Ureter (tissue), 1 donor: Measurements from ENCODE around the gene BABAM2. TPM values are rescaled to one million over a fixed set of nuclear protein-coding genes. Genes with fewer than 3 reads are reported as not detected.
A peak's percentile ranks its signal among the peaks of the same experiment; 100 is the strongest.
"Not testable (repeated sequence)": the region's sequence is repeated elsewhere in the genome, so short reads cannot be mapped to it uniquely, and the experiment has no call there.

Experiments used
- DNase-seq: peaks from one replicate; pipeline ENCODE4 v3.0.0-alpha.2; 2020; ENCODE audit warnings: low spot score
- total RNA-seq: library from RNA; stranded (reverse); gene quantifications from one replicate; pipeline ENCODE4 v1.2.4, GENCODE V29; 2023
- donor health status: DM: yes; HTN: yes; CAD: no.

The BABAM2 gene
- total RNA-seq, 1 donor from 2014 or later: 76.3 TPM

DNA sequence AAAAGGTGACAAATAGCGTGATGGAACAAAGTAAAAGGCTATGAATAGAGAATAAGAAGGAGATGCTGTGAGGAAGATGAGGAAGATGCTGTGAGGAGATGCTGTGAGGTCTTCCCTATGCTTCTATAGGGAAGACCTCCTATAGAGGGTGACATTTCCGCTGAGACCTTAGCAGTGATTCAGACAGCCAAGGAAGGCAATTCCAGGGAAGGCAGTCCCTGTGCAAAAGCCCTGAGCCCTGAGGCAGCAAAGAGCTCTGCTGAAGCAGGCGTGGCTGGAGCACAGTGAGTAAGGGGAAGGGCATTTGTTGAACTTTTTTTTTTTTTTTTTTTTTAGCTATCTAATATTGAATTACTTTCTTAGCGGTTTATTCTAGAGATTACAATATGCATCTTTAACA lies 359.5 kb downstream of the BABAM2 start:
- no peak for DNase-seq

DNA sequence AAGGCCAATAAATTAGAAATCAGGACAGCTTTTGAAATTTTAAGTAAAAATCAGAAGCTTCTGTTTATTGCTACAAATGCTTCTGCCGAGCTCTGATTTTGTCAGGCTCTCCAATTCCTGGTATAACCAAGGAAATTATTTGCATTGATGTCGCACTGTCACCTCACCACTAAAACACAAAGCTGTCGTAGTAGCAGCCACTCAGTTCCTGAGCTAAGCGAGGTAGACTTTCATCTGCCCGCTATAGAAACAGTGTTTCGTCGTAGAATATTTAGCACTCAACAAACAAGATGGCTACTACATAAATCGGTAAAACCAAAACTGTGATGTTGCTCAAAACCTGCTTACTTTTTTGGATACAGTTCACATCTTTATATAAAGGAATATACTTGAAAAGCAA lies 360.8 kb downstream of the BABAM2 start:
- DNase-seq: no peak

DNA sequence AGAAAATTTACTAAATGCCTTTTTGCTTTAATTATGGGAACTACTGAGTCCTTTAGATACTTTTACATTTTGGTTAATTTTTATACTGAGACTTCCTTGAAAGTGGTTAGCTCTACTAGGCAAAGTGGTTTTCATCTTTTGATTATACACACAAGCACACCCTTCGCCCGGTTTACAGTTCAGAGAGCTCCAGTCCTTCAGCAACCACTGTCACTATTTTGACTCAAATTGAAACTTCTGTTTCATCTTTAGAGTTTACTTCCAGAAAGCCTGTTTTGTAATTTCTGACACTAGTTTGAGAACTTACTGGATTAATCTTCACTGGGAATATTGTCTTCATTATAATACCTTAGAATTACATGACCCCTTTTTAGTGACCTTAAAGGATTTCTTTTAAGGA lies 361.8 kb downstream of the BABAM2 start:
- no peak for DNase-seq

DNA sequence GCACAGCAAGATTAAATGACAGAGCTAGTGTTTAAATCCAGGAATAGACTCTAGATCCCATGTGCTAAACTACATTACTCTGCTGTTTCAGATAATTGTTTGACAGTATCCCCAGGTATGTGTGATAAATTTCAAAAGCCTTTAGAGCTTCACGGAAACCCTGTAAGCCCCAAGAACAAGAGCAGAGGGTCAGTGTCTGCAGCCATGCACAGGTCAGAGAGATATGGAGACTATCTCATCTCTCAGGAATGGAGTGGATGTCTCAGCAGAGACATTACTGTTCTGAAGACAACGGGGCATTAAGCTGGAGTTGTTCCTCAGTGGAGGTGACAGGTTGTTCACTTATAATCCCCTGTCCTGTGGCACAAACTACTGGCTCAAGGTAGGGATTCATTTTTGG lies 363.0 kb downstream of the BABAM2 start:
- no peak for DNase-seq

DNA sequence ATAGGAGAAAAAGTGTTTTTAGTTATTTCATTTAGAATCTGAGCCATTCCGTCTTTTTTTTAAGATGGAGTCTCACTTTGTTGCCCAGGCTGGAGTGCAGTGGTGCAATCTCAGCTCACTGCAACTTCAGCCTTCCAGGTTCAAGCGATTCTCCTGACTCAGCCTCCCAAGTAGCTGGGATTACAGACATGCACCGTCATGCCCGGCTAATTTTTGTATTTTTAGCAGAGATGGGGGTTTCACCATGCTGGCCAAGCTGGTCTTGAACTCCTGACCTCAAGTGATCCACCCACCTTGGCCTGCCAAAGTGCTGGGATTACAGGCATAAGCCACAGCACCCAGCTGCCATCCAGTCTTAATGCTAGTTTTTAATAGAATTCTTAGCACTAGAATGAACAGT lies 364.7 kb downstream of the BABAM2 start:
- not testable (repeated sequence) for DNase-seq

DNA sequence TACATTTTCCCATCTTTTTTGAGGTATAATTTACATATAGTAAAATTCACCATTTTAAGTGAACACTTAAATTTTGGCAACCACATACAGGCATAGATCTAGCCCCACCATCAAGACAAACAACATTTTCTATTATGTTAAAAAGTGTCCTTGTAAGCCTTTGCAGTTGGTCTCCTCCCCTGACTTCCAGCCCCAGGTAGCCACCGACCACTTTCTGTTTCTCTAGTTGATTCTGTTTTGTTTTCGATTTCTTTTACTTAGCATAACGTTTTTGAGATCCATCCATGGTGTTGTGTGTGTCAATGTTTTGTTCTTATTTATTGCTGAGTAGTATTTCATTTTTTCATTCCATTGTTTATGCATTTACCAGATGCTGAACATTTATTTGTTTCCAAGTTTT lies 366.7 kb downstream of the BABAM2 start:
- DNase-seq: no peak

DNA sequence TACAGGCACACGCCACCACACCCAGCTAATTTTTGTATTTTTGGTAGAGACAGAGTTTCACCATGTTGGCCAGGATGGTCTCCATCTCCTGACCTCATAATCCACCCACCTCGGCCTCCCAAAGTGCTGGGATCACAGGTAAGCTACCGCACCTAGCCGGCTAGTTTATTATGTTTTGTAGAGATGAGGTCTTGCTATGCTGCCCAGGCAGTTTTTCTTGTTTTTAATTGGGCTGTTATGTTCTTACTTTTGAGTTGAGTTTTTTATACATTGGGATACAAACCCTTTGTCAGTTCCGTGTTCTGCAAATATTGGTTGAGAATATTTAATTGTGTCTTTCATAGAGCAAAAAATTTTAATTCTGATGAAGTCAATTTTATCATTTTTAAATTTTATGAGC lies 368.7 kb downstream of the BABAM2 start:
- not testable (repeated sequence) for DNase-seq

DNA sequence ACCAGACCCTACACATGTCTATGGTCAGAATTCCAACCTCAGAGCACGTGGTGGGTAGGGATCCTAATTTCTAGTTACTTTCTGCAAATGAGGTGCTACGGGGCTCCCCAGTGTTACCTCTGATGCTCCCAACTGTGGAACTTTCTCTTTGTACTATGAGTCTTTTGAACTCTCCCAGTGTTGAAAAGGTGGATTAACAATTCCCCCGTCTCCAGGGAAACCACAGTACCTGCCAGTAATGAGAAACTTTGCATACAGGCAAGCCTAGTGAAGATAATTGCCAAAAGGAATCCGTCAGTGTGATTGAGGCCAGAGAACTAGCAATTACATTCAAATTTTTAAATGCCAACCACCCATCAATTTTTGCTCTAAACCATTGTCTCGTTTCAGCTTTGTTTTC lies 373.2 kb downstream of the BABAM2 start:
- no peak for DNase-seq

DNA sequence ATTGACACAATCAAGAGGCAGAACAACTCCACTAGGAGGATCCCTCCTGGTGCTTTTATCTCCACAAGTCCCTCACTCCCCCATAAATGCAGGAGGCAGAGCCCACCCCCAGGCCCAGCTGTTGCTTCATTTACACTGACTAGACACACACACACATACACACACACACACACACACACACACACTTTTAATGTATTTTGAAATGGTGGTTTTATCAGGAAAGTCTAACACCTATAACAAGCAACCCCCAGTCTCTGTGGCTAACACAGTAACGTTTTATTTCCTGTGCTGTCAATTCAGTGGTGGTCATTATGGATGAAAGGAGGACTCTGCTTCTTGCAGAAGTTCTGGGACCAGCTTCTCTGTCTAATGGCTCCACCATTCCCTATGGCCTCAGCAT lies 376.8 kb downstream of the BABAM2 start:
- DNase-seq: no peak

DNA sequence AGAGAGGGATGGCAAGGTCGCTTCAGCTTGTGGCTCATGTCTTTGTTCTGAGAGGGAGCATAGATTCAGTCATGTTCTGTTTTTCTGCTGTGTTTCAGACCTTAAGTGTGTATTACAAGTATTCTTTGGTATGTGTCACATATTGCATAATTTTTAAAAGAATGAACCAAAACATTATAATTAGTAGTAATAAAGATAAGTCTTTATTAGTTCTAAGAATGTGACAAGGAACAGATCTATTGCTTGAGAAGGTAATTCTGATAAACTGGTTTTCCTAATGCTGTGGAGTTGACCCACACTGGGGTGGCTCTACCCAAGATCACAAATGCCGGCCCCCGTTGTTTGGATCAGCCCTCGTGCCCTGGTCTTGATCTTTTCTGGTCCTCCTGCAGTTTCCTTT lies 377.9 kb downstream of the BABAM2 start:
- no peak for DNase-seq

DNA sequence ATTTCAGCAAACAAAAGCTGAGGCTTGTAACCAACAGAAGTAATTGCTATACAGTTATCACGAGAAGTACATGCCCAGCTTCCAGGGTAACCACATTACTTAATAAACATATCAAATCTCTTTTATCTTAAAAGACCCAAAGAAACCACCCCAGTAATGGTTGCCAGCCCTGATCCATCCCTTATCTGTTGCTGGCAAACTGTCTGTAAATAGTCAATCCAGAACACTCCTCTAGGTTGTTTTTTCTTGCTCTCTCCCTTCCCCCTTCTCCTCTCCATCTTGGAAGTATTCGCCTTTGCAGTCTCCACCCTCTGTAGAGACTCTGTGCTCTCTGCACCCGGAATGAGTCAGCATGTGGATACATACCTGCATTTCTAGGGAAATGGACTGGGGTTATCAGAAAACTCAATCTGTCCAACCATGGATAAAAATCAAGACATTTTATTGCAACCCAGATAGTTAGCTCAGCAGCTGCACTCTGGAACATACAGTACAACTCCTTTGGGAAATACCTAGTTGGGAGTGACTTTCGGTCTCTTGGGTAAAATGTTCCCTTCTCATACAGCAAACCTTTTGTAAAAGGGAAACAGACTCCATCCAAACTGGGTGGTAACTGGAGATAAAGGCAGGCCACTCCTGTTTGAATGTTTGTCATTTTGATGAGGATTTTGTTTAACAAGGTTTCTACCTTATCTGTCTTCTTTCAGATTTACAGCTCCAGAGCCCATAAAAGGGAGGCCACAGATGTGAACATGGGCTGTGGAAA lies 378.7 kb downstream of the BABAM2 start:
- DNase-seq: no peak

DNA sequence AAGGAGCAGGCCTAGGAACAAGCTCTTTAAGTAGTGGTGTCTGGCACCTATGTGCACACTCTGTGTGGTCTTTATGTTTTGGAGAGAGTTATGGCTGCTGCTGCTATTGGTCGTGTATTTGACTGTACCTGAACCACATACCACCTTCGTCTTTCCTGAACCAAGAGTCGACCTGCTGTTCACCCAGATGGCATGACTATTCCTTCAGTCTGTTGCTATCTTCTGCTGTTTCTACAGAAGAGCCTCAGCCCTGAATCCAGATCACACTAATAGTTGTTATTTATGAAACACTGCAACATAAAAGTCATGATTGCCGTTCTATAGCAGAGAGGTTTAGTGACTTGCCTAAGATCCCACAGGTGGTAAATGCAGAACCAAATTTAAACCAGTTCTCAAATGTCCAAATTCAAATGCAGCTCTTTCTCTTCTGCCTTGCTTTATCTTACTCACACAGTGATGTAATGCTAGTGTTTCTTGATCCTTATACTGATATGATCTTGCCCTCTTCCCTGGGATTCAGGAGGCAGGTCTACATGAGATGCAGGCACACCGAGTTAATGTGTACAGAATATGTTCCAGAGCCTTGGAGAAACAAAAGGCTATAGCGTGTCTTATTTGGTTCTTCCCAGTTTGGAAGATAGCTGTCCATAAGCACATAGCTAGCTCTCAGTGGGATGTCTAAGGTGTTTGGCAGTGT lies 380.1 kb downstream of the BABAM2 start:
- DNase-seq: no peak

DNA sequence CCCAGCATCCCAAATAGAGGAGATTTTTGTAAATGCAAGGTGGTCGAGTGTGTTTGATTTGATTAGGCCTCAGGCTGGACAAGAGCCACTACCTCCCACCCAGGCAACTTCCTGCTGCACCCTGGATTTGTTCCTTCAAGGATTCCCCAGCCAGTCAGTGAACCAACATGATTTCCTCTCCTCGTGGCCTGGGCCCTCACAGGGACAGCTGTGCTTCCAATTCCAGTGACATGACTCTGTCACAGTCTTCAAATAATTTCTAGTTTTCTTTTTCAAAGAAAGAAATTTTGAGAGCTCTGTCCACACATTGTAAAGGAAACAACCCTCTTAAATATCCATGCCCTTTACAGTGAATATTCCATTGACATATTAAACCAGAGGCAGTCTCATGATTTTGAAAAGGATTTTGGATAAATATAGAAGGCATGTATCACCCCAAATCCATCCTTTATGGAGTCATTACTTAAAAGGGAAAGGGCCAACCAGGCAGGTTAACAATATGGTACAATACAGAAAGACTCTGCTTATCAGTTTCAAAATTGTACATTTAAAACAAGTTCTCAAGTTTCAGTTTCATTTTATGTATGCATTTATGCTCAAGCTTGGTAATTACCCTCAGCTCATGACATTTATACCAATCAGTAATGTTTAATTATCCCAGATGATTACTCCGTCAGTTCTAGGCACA lies 380.8 kb downstream of the BABAM2 start:
- no peak for DNase-seq

DNA sequence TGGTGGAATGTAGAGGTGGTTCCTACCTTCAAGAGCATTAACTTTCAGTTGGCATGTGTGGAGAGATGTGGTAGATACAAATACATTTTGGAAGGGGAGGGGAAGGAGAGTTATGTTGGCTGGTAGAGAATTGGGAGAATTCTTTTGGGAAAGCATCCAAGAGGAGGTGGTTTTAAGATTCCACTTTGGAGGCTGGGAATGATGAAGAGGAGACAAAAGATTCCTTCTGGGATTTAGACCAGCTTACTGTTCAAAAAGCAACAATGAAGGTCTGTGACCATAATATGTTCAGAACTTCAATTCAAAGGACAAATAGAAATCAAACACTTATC lies 381.4 kb downstream of the BABAM2 start:
- DNase-seq: no peak

DNA sequence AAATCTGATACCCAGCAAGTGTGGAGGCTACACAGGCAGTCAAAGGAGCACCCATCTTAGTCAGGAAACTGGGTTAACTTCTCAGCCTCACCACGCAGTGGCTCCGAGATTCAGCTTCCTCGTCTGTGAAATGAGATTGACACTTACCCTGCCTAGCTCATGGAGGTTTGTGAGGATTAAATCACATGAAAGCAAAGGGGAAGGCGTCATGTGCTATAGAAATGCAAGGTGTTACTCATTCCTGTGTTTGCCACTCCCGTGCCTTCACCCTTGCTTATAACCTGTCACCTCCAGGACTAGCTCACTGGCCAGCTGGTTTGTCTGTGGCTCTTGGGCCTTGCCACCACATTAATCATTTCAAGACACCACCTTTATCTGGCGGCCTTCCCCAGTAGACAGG lies 383.2 kb downstream of the BABAM2 start:
- DNase-seq: no peak

DNA sequence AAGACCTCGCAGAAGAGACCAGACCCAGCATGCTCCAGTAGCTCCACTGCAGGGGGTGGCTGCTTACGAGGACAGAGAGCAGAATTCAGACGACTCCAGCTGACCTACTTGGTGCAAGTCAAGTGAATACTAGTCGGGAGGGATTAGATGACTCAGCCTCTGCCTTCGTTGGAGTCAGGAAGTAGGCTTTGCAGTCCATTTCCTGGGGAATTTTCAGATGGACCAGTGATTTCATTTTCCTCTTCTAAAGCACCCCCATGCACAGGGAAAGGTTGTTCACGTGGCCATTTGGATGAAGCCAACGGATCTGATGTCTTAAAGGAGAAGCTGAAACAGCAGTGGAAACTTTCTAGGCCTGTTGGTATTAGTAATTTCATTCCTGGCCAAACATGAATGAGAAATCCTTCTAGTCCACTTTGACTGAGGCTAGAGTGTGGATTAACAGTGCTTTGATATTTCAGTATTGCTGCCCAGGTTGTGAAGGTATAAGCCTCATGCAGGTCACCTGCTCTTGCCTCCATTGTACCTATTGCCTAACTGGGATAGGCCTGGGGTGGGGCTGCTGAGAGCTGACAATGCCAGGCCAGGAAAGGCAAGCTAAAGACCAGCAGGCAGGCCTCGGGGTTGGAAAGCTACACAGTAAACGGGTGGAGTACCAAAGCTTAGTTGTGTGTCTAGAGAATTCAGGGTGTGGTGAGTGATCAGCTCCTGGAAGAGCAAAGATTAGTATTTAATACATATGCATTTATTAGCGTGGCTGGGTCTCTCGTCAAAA lies 384.6 kb downstream of the BABAM2 start:
- DNase-seq: peak; percentile 54

DNA sequence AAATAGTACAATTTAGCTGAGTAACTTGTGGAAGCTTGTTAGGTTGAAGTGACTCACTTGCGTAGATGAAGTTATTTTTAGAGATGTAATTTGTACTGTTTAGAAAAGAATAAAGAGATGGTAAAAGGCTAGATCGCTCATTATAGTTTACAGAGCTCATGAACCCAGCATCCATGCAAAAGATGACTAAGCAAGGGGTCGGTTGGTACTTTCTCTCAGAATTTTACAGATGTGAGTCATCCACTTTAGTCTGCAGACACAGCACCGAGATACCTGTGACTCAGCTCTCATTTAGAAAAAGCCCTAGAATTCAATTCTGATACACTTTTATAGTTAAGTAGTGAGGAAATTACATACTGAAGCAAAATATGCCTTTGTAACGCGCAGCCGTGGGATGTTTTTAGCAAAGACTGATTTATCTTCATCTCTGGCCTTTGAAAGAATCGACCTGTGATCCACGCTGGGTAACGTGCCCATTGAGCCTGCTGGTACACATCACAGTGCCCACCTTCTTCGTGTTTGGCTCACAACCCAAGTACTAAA lies 385.6 kb downstream of the BABAM2 start:
- no peak for DNase-seq

DNA sequence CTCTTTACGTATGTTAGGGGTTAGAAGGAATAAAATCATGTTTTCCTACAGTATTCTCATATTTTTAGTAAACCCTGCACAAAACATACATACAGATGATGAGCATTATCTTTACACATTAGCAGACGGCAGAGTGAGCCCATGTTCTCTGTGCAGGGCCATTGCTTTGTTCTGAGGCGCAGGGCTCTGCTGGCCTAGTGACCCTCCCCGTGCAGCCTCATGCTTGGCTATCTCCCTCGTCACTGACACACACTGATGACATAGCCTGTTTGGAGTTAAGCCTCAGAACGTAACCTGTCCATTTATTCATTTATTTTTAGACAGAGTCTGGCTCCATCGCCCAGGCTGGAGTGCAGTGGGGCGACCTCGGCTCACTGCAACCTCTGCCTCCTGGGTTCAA lies 386.3 kb downstream of the BABAM2 start:
- no peak for DNase-seq

DNA sequence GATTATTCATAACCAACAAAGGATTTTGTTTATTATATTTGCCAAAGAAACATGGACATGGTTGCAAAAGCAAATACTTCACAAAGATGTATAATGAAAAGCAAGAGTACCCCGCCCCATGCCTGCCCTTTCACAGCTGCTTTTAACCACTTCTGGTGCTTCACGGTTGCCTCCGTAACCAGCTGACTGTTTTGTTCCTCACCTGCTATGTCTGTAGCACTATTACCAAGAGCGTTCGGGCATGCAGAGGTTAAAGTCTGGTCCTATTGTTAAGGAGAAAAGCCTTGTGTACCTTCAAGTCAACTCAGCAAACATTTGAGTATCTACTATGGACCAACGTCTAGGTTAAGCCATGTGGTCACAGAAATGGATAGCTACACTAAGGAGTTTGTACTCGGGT lies 386.9 kb downstream of the BABAM2 start:
- no peak for DNase-seq

DNA sequence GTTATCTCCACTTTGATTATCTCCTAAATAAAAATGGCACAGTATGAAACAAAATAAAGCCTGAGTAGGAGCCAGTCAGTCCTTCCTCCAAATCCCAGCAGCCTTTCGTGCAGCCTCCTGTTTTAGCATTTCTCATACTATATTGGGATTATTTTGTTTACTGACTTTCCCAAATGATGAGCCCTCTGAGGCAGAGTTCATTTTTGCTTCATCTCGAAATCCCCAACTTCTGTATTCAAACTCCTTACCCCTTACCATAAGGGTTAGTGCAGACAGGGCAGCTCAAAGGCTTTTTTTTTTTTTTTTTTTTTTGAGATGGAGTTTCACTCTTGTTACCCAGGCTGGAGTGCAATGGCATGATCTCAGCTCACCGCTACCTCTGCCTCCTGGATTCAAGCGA lies 388.8 kb downstream of the BABAM2 start:
- DNase-seq: no peak

DNA sequence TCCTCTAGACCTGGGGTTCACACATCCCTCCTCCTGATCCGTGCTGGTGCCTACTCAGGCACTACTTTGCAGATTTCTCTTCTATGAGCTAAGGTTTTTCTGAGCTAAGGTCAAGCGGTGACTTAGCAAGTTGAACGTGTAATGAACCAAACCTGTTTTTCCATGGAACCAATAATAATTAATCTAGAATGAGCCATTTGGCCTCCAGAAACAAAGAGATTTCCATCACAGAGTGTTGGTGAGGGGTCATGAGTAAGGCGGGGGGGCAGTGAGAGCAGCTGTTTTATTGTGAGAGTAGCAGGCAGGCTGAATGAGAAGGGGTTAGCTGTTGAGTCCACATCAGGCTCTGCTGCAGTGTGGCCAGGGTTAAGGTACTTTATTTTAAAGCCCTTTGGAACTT lies 390.1 kb downstream of the BABAM2 start:
- DNase-seq: peak; percentile 62

DNA sequence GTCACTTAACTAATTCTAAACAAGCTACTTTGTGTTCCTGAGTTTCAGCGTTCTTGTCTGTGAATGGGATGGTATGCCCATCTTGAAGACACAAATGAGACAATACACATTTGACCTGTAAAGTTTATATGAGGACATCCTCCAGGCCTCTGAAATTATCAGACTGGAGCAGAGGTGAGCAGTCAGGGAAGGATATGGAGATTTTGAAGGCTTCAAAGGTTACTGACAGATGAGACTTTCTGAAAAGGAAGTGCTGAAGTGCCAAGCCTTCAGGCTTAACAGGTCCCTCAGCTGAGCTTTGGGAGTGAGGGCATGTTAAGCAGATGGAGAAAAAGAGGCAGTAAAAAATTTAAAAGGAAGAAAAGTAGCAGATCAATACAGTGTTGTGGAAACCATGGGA lies 391.2 kb downstream of the BABAM2 start:
- no peak for DNase-seq
